SK-N-DZ (cell line): ENCODE data around the gene SLC13A4. TPM values are rescaled to one million over a fixed set of nuclear protein-coding genes. Genes with fewer than 3 reads are reported as not detected.
"Not testable (repeated sequence)": the region's sequence is repeated elsewhere in the genome, so short reads cannot be mapped to it uniquely, and the experiment has no call there.

Source experiments
- DNase-seq: peaks from one replicate; pipeline ENCODE4 v3.0.0-alpha.2; 2015; ENCODE audit warnings: low spot score
- polyA plus RNA-seq, 2 experiments: library from polyadenylated mRNA; depleted of rRNA; stranded (reverse); fragments of >200 nt; gene quantifications; 2 replicates each; pipeline ENCODE4 v1.2.3, GENCODE V29; 2014

SLC13A4 gene
- polyA plus RNA-seq (2014; cell fraction: cytosol; rRNA removed), result not detected in 2 replicates
- polyA plus RNA-seq (2014; cell fraction: nucleus; rRNA removed), result not detected in 2 replicates

DNA sequence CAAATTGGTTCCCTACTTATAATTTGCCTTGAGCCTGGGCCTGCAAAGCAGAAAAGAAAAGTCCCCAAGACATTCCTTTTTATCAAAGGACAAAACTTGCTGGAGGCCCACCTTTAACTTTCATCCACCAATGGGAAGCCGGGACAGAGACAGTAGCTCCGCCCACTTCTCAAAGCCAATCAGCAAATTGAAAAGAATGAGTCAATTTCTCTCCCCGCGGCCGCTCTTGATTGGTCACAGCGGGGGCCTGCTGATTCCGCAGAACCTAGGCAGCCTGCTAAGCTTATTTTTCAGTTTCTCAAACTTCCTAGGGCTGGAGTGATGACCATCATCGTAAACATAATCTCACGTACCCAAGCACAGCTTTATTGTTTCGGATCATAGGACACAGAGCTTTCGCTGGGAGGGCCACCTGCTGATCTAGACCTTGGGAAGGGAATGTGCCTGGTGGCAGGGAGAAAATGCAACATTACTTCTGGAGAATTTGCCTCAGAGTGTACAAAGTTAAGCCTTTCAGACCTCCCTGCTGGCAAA is at the start of gene SLC13A4:
Gene SLC13A4 (minus strand): TSS at position 51 of the 534 bp plus-strand sequence. CDS start 690 bp downstream, outside the sequence.
- no peak for DNase-seq

- DNase-seq, result not testable (repeated sequence)
Observed at GRCh38 chr7:135775915-135776314, 47.9 kb upstream of the SLC13A4 start.

GRCh38 chr7:135775230-135775629 is 47.2 kb upstream of the SLC13A4 start:
- no peak for DNase-seq

- DNase-seq, result no peak
Observed at GRCh38 chr7:135774284-135774683, 46.3 kb upstream of the SLC13A4 start.

- peak; percentile 65 for DNase-seq
Observed at GRCh38 chr7:135773464-135773863, 45.5 kb upstream of the SLC13A4 start.

- peak; percentile 12 for DNase-seq
Observed at GRCh38 chr7:135772639-135773222, 44.7 kb upstream of the SLC13A4 start.

GRCh38 chr7:135771961-135772638 is 44.1 kb upstream of the SLC13A4 start:
- DNase-seq, result peak; percentile 17

- no peak for DNase-seq
Observed at GRCh38 chr7:135771051-135771450, 43.1 kb upstream of the SLC13A4 start.

DNA sequence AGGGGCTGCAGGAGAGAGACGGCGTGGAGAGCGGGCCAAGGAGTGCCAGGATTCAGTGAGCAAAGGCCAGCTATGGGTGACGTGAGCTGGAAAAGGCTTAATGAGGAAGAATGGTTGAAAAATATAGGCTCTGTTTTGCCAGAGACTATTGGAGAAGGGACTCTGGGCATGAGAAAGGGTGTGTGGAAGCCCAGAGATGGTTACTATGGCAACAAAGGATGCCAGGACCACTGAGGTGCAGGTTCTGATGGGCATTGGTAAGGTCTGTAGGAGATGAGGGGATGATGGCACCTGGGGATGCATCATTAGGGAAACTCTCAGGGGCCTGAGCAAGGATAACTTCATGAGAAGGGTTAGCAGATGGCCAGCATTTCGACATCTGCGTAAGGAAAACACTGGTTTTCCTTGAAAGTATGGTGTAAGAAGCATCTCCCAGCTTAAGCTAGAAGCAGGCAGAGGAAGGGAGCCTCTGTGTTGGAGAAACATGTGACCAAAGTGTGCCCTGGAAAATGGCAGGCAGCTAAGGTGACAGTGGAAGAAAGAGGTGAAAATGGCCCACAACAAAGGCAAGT is 42.2 kb upstream of the SLC13A4 start:
- DNase-seq, result no peak

DNA sequence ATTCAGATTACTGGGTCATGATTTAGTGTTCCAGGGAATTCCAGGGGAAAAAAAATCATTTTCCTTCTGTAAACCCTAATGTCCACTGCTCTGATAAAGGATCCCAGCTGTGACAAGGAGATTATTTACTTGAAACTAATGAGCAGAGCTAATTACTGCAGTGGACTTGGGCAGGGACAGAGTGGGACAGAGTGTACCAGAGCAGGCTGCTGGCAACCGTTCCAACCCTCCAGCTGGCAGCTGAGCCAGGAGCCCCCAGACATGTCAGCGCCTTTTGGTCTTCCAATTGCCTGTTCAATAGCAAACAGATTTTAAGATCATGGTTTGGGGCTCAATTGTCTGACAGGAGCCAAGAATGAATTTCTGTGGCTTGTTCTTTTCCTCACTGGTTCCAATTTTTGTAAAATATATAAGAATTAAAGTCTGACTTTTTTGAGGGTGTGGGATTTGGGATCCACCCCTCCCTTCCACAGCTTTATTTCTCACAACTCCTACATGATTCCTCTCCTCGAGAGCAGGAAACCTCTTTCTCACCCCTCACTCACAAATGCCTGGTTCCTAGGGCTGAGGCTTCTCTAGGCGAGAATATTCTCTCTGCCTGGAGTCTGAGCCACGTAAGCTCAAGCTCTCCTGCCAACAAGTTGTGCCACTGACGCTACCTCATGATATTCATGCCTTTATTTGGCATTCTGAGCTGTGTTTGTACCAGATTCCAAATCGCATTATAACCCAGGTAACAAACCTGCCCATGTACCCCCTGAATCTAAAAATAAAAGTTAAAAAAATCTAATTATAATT is 41.2 kb upstream of the SLC13A4 start:
- no peak for DNase-seq

GRCh38 chr7:135768467-135768866 is 40.5 kb upstream of the SLC13A4 start:
- DNase-seq, result no peak

DNA sequence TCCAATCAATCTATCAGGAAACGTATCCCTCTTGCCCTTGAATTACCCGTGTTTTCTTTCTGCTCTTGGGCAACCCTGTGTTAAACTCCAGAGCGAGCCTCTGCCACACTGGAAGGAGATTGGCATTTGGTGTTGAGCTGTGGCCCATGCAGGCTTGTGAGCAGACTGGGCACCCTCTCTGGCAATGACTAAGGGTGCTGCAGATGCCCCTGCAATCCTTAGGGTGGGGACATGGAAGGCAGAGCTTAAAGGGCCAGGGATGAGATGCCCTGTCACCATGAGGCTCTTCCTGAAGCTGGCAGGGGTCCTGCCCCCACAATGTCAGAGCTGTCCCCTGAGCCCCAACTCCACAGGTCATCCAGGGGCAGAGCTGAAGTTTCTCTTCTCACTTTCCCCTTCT is 40.1 kb upstream of the SLC13A4 start:
- DNase-seq, result no peak

DNA sequence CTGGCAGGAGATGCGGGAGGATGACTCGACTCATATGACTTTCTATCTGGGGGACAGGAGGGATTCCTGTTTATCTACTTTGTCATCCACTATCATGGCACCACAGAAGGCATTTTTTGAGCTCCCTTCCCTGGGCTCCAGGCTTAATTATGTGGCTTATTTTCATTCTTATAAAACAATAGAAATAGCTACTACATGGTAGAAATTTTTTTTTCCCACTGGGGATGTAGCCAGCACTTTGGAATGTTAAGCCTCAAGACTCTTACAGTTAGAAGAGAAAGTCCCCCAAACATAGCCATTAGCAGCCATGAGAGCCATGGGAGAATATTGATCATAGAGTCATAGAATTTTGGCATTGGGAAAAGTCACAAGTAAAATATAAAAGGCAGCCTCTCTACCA is 35.3 kb upstream of the SLC13A4 start:
- no peak for DNase-seq

DNA sequence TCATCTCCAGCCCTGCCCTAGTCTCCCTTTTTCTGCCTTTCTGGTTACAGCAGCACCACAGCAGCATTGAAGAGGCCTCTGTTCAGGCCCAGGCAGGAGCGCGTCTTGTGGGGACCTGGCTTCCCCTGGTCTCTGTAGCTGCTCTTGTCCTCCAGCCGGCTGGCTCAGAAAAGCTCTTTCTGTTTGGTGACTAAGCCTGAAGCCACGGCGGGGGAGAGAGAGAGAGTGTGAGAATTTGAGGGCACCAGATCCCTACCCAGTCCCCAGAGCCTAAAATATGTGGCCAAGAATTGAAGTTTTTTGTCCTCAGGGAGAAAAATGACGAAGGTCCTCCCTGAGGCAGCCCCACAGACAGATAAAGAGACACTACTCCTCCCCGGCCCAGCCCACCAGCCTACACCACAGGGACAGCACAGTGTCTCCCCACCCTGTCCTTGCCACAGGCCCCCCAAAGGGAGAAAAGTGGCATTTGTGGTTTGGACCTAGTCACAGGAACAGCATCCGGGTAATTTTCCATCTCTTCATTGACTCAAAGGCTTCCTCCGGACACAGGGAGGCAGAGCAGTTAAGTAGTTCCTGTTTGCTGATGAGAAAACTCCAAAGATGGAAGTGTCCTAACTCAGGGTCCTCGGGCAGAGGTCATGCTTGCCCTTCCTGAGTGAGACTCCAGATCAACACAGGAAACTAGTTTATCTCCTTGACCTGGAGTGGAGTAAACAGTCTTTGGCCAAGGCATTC is 33.9 kb upstream of the SLC13A4 start:
- DNase-seq, result no peak

DNA sequence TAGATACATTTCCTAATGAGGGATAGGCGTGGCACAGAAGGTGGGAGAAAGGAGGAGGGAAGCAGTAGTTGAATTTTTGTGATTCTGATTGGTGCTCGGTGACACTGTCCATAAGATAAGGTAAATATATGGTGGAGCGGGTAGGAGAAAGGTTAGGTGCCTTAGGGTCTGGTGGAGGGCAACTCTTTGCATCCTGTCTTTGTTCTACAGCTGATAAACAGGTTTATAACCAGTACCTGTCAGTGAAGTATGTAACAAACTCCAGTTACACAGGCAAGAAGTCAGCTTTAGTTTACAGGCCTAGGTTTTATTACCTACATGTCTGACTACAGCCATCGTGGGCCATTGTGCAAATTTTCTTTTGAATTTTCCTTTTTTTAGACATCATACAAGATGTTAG is 31.5 kb upstream of the SLC13A4 start:
- no peak for DNase-seq

GRCh38 chr7:135758531-135758932 is 30.5 kb upstream of the SLC13A4 start:
- no peak for DNase-seq

DNA sequence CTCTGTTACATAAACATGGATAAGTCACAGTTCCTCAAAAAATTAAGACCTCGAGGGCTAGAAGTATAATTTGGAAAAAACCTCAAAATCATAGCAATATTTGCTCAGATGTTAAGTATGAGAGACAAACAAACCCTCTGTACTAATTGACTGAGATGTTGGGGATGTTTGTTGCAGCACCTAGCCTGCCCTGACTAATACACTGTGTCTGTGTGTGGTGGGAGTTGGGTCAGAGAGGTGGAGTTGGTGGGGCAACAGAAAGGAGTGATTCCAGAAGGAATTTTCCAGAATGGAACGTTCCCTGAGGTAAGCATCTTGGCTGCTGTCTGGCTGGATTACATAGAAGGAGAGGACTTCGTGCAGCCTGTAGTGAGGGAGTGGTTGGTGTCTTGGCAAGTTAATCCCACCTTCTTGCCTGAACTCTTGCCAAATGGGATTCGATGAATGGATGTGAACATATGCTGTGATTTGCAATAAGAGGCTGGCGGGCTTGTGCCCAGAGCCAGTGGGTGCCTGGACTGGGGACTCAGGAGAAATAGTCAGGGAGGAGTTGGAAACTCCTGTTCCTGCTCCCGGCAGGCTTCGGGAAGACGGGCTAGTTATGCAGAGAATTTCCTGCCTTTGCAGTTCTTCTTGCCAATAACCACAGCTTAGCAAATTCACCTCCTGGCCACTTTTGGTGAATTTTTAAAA is 29.9 kb upstream of the SLC13A4 start:
- DNase-seq, result no peak

DNA sequence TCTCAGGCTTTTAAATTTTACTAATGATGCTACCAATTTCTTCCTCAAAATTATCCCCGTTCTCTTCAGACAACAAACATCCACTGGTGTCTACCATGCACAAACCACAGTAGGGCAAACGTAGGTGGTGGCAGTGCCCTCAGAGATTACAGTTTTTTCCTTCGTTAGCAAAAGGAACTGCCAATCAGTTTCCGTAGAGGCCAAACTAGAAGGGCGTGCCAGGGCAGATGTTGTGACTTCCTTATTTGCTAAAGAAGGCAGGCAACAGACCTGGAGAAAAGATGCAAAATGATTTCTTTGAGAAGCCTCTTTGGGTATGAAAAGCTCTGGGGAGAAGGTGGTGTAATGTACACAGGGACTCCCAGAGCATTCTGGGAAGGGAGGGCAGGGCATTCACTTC is 28.2 kb upstream of the SLC13A4 start:
- no peak for DNase-seq

DNA sequence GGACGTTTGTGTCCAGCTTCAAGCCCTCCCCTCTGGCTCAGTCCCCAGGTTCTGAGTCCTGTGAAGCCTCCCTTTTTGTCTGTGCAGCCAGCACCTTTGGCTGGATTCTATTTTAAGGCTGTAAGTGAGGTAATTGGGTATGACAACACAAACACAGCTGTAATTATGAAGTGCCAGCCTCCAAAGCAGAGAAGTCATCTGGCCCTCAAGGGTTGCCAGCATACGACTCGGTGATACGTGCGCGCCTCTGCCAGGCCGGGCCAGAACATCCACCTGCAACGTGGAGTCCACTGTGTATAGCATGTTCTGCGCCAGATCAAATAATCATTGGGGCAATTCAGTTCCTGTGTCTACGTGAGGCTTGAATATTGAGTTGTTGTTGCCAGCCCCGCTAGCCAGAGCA is 27.4 kb upstream of the SLC13A4 start:
- no peak for DNase-seq

- no peak for DNase-seq
Observed at GRCh38 chr7:135753616-135754413, 25.8 kb upstream of the SLC13A4 start.
